GM21390 (cell line): ENCODE measurements around the gene TSPAN18.

Source experiments
- ATAC-seq: cut with Tn5 transposase; IDR thresholded peaks from one replicate; pipeline ENCODE4 v1.9.1; 2021; ENCODE audit not compliant: unreplicated experiment

The TSPAN18 gene

GRCh38 chr11:44840085-44840478, 113.3 kb downstream of the TSPAN18 start:
- no peak for ATAC-seq

- no peak for ATAC-seq
Observed at GRCh38 chr11:44840521-44841251, 113.9 kb downstream of the TSPAN18 start.

- ATAC-seq: no peak
Observed at GRCh38 chr11:44842220-44842619, 115.5 kb downstream of the TSPAN18 start.

GRCh38 chr11:44846852-44847251, 120.1 kb downstream of the TSPAN18 start:
- ATAC-seq: no peak

GRCh38 chr11:44847316-44847715, 120.6 kb downstream of the TSPAN18 start:
- no peak for ATAC-seq

GRCh38 chr11:44848203-44848962, 121.6 kb downstream of the TSPAN18 start:
- no peak for ATAC-seq

GRCh38 chr11:44848963-44849350, 122.2 kb downstream of the TSPAN18 start:
- ATAC-seq: no peak

- no peak for ATAC-seq
Observed at GRCh38 chr11:44849424-44849823, 122.7 kb downstream of the TSPAN18 start.

GRCh38 chr11:44849922-44850321, 123.2 kb downstream of the TSPAN18 start:
- ATAC-seq: no peak

- ATAC-seq: no peak
Observed at GRCh38 chr11:44851496-44851895, 124.7 kb downstream of the TSPAN18 start.

- no peak for ATAC-seq
Observed at GRCh38 chr11:44852159-44852747, 125.5 kb downstream of the TSPAN18 start.

GRCh38 chr11:44852952-44853351, 126.2 kb downstream of the TSPAN18 start:
- ATAC-seq: no peak

GRCh38 chr11:44853666-44854065, 126.9 kb downstream of the TSPAN18 start:
- ATAC-seq: no peak

- no peak for ATAC-seq
Observed at GRCh38 chr11:44854086-44854485, 127.3 kb downstream of the TSPAN18 start.

- ATAC-seq: no peak
Observed at GRCh38 chr11:44854741-44855492, 128.2 kb downstream of the TSPAN18 start.

- no peak for ATAC-seq
Observed at GRCh38 chr11:44855493-44855849, 128.7 kb downstream of the TSPAN18 start.

GRCh38 chr11:44857490-44858090, 130.8 kb downstream of the TSPAN18 start:
- ATAC-seq: no peak

GRCh38 chr11:44858796-44859527, 132.2 kb downstream of the TSPAN18 start:
- ATAC-seq: no peak

- no peak for ATAC-seq
Observed at GRCh38 chr11:44859528-44859925, 132.8 kb downstream of the TSPAN18 start.

GRCh38 chr11:44860346-44860745, 133.6 kb downstream of the TSPAN18 start:
- ATAC-seq: no peak
